ENCODE results near the gene GASK1A. TPM values are rescaled to one million over a fixed set of nuclear protein-coding genes. Genes with fewer than 3 reads are reported as not detected.

GASK1A gene
- total and polyA plus RNA-seq, 2 donors from 2014 or later: 2.3 to 7.3 TPM

- no peak for FAIRE-seq
- peaks cover 0 to 10% (median 5%) of the 10 kb centered on the region in 3 donors for H3K9me3 ChIP-seq (ENCODE audit: control insufficient read depth in 2 of 3, insufficient read depth in 1 of 3, low read length in 3 of 3)
Observed at GRCh38 chr3:43046583-43046982, 67.5 kb downstream of the GASK1A start.

GRCh38 chr3:43048470-43048869 lies 69.4 kb downstream of the GASK1A start:
- H3K36me3 ChIP-seq (ENCODE audit: control insufficient read depth in 2 of 3, insufficient read depth in 3 of 3, low read length in 3 of 3): no peaks in the 10 kb centered on the region
- DNase-seq (no peak), FAIRE-seq (no peak)
- H3K9me3 ChIP-seq (ENCODE audit: control insufficient read depth in 2 of 3, insufficient read depth in 1 of 3, low read length in 3 of 3): peaks cover 0 to 10% (median 6%) of the 10 kb centered on the region in 3 donors
- intact Hi-C loops (cut with DNase I): no loop called here
- TF ChIP-seq CTCF (IDR thresholded peaks at IDR 0.05; ENCODE audit: borderline replicate concordance, extremely low read depth, insufficient read depth): no peak
- H3K9ac ChIP-seq (ENCODE audit: low read length in 3 of 3): no peak overlapping the region
- no peak overlapping the region for H3K4me3 ChIP-seq (ENCODE audit: low read length in 3 of 3)
- peaks cover 0 to 5% (median 0%) of the 10 kb centered on the region in 3 donors for H3K4me1 ChIP-seq (ENCODE audit: control insufficient read depth in 2 of 3, insufficient read depth in 2 of 3, low read depth in 1 of 3, low read length in 3 of 3)
- H3K27me3 ChIP-seq (ENCODE audit: control insufficient read depth, insufficient read depth, low read length): no peaks in the 10 kb centered on the region
- no peak overlapping the region for H3K27ac ChIP-seq (ENCODE audit: low read depth in 2 of 2, low read length in 2 of 2)

More at GRCh38 chr3:43046583-43046982, 67.5 kb downstream of the GASK1A start:
- Histone ChIP-seq H3K4me3 (ENCODE audit: low read length in 3 of 3) (no peak overlapping the region), H3K27me3 (ENCODE audit: control insufficient read depth, insufficient read depth, low read length) (no peaks in the 10 kb centered on the region), H3K9ac (ENCODE audit: low read length in 3 of 3) (no peak overlapping the region), H3K27ac (ENCODE audit: low read depth in 2 of 2, low read length in 2 of 2) (no peak overlapping the region), H3K36me3 (ENCODE audit: control insufficient read depth in 2 of 3, insufficient read depth in 3 of 3, low read length in 3 of 3) (no peaks in the 10 kb centered on the region), H3K4me1 (ENCODE audit: control insufficient read depth in 2 of 3, insufficient read depth in 2 of 3, low read depth in 1 of 3, low read length in 3 of 3) (peaks cover 0 to 5% (median 0%) of the 10 kb centered on the region in 3 donors)
- TF ChIP-seq CTCF (IDR thresholded peaks at IDR 0.05; ENCODE audit: borderline replicate concordance, extremely low read depth, insufficient read depth): no peak
- intact Hi-C loops (cut with DNase I): no loop called here
- DNase-seq: no peak

GRCh38 chr3:43053291-43053690 lies 74.2 kb downstream of the GASK1A start:
- Histone ChIP-seq H3K4me3 (ENCODE audit: low read length in 3 of 3) (no peak overlapping the region), H3K4me1 (ENCODE audit: control insufficient read depth in 2 of 3, insufficient read depth in 2 of 3, low read depth in 1 of 3, low read length in 3 of 3) (no peaks in the 10 kb centered on the region), H3K27me3 (ENCODE audit: control insufficient read depth, insufficient read depth, low read length) (no peaks in the 10 kb centered on the region), H3K27ac (ENCODE audit: low read depth in 2 of 2, low read length in 2 of 2) (no peak overlapping the region), H3K9me3 (ENCODE audit: control insufficient read depth in 2 of 3, insufficient read depth in 1 of 3, low read length in 3 of 3) (peaks cover 0 to 6% (median 0%) of the 10 kb centered on the region in 3 donors), H3K36me3 (ENCODE audit: control insufficient read depth in 2 of 3, insufficient read depth in 3 of 3, low read length in 3 of 3) (no peaks in the 10 kb centered on the region), H3K9ac (ENCODE audit: low read length in 3 of 3) (no peak overlapping the region)
- DNase-seq (no peak), FAIRE-seq (no peak)
- no peak for TF ChIP-seq CTCF (IDR thresholded peaks at IDR 0.05; ENCODE audit: borderline replicate concordance, extremely low read depth, insufficient read depth)
- intact Hi-C loops (cut with DNase I): no loop called here

- no peak for FAIRE-seq
- no peak overlapping the region for H3K9ac ChIP-seq (ENCODE audit: low read length in 3 of 3)
- H3K27ac ChIP-seq (ENCODE audit: low read depth in 2 of 2, low read length in 2 of 2): no peak overlapping the region
- no peak overlapping the region for H3K4me3 ChIP-seq (ENCODE audit: low read length in 3 of 3)
- no peaks in the 10 kb centered on the region for H3K4me1 ChIP-seq (ENCODE audit: control insufficient read depth in 2 of 3, insufficient read depth in 2 of 3, low read depth in 1 of 3, low read length in 3 of 3)
- intact Hi-C loops (cut with DNase I): no loop called here
- no peaks in the 10 kb centered on the region for H3K27me3 ChIP-seq (ENCODE audit: control insufficient read depth, insufficient read depth, low read length)
- no peaks in the 10 kb centered on the region for H3K36me3 ChIP-seq (ENCODE audit: control insufficient read depth in 2 of 3, insufficient read depth in 3 of 3, low read length in 3 of 3)
- peaks cover 0 to 6% (median 0%) of the 10 kb centered on the region in 3 donors for H3K9me3 ChIP-seq (ENCODE audit: control insufficient read depth in 2 of 3, insufficient read depth in 1 of 3, low read length in 3 of 3)
- no peak for TF ChIP-seq CTCF (IDR thresholded peaks at IDR 0.05; ENCODE audit: borderline replicate concordance, extremely low read depth, insufficient read depth)
- no peak for DNase-seq
Observed at GRCh38 chr3:43054754-43055153, 75.6 kb downstream of the GASK1A start.

Measured in kidney (tissue), 14 donors.